ENCODE measurements around the gene EMP2. TPM values are rescaled to one million over a fixed set of nuclear protein-coding genes. Genes with fewer than 3 reads are reported as not detected.

Gene EMP2
- total and polyA plus RNA-seq, 8 donors, result 58.2 to 487 (median 67.6) TPM

DNA sequence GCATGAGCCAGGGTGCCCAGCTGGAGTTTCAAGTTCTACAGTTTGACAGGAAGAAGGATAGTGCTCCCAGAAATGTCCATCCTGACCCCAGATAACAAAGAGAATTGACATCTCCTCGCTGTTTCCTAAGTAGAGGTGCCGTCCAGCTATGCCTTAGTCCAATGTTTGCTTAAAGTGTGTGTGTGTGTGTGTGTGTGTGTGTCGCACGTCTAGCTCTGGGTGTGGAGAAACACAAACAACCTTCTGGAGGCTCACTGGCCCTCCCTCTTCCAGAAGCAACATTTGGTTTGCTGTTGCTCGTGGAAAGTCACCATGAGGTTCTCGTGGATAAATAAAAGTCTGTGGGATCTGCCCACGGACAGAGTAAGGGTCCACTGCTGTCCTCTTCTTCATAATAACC lies 22.1 kb downstream of the EMP2 start:
- Histone ChIP-seq H3K9me3 (peaks cover 0 to 5% of the 10 kb centered on the region in 2 donors), H3K27me3 (no peaks in the 10 kb centered on the region), H3K4me1 (peaks cover 13 to 74% of the 10 kb centered on the region in 2 donors), H3K36me3 (no peaks in the 10 kb centered on the region), H3K27ac (peak overlapping the region; percentile 78 to 82), H3K4me3 (no peak overlapping the region)
- DNase-seq (no peak), ATAC-seq (peak; percentile 34)
- intact Hi-C loops (cut with DNase I), result no loop called here
- TF ChIP-seq, protein P1, sequence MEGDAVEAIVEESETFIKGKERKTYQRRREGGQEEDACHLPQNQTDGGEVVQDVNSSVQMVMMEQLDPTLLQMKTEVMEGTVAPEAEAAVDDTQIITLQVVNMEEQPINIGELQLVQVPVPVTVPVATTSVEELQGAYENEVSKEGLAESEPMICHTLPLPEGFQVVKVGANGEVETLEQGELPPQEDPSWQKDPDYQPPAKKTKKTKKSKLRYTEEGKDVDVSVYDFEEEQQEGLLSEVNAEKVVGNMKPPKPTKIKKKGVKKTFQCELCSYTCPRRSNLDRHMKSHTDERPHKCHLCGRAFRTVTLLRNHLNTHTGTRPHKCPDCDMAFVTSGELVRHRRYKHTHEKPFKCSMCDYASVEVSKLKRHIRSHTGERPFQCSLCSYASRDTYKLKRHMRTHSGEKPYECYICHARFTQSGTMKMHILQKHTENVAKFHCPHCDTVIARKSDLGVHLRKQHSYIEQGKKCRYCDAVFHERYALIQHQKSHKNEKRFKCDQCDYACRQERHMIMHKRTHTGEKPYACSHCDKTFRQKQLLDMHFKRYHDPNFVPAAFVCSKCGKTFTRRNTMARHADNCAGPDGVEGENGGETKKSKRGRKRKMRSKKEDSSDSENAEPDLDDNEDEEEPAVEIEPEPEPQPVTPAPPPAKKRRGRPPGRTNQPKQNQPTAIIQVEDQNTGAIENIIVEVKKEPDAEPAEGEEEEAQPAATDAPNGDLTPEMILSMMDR (IDR thresholded peaks at IDR 0.05), result no peak

DNA sequence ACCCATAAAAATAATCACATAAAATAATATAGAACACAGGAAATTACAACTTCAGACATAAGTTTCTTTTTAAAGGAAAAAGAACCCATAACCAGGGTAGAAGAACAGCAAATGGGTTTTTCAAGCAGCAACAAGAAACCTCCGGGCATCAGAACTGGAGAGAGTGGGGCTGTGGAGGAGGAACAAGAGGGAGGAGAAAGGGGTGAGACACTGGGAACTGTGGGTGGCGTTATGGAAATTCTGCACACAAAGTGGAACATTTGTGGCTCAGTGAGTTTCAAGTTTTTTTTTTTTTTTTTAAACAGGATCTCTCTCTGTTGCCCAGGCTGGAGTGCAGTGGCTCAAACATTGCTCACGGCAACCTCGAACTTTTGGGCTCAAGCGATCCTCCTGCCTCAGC lies 22.6 kb downstream of the EMP2 start:
- H3K27ac ChIP-seq, result peak overlapping the region; percentile 78 to 82
- no peak overlapping the region for H3K4me3 ChIP-seq
- ATAC-seq, result no peak
- peaks cover 13 to 78% of the 10 kb centered on the region in 2 donors for H3K4me1 ChIP-seq
- DNase-seq, result no peak
- TF ChIP-seq, protein P1 (IDR thresholded peaks at IDR 0.05), result no peak
- H3K9me3 ChIP-seq, result peaks cover 0 to 5% of the 10 kb centered on the region in 2 donors
- no peaks in the 10 kb centered on the region for H3K27me3 ChIP-seq
- H3K36me3 ChIP-seq, result no peaks in the 10 kb centered on the region
- intact Hi-C loops (cut with DNase I), result no loop called here

DNA sequence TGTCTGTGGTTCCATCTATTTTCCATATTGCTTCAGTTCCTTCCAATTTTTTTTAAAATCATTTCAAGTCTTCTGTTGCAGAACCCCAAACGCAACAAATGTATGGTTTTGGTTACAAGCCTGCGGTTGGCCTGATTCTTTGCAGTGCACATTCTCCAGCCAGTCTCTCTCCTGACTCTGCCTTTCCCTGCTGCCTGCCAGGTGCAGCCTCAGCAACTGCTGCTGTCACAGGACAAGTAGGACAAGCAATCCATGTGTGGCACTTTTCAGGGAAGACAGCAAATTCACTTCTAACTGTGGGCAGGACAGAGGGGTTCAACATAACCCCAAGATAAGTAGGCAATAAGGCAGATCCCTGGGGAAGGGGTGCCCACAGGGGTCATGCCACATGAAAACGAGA lies 24.2 kb downstream of the EMP2 start:
- Histone ChIP-seq H3K27ac (peak overlapping the region in 1 of 2 donors; percentile 82), H3K4me1 (peaks cover 13 to 73% of the 10 kb centered on the region in 2 donors), H3K4me3 (no peak overlapping the region), H3K36me3 (no peaks in the 10 kb centered on the region), H3K9me3 (no peaks in the 10 kb centered on the region), H3K27me3 (no peaks in the 10 kb centered on the region)
- TF ChIP-seq, protein P1 (IDR thresholded peaks at IDR 0.05), result no peak
- intact Hi-C loops (cut with DNase I), result no loop called here
- DNase-seq (no peak), ATAC-seq (no peak)

- intact Hi-C loops (cut with DNase I), result no loop called here
- Histone ChIP-seq H3K4me1 (peaks cover 8 to 57% of the 10 kb centered on the region in 2 donors), H3K4me3 (no peak overlapping the region), H3K9me3 (no peaks in the 10 kb centered on the region), H3K27ac (no peak overlapping the region), H3K36me3 (no peaks in the 10 kb centered on the region), H3K27me3 (no peaks in the 10 kb centered on the region)
- DNase-seq, result no peak
- ATAC-seq, result no peak
- TF ChIP-seq, protein P1 (IDR thresholded peaks at IDR 0.05), result no peak
These were observed 25.8 kb downstream of the EMP2 start for GRCh38 chr16:10554569-10554968.

- TF ChIP-seq, protein P1 (IDR thresholded peaks at IDR 0.05), result no peak
- intact Hi-C loops (cut with DNase I), result no loop called here
- H3K27ac ChIP-seq, result peak overlapping the region in 1 of 2 donors; percentile 41
- ATAC-seq (peak; percentile 85), DNase-seq (peak in 1 of 4 donors; percentile 55)
- H3K4me3 ChIP-seq, result peak overlapping the region in 1 of 2 donors; percentile 2
- no peaks in the 10 kb centered on the region for H3K27me3 ChIP-seq
- H3K9me3 ChIP-seq, result peaks cover 0 to 12% of the 10 kb centered on the region in 2 donors
- H3K36me3 ChIP-seq, result peaks cover 0 to 10% of the 10 kb centered on the region in 2 donors
- peaks cover 0 to 42% of the 10 kb centered on the region in 2 donors for H3K4me1 ChIP-seq
These were observed 27.4 kb downstream of the EMP2 start for GRCh38 chr16:10552998-10553491.
